Activated naive CD4-positive, alpha-beta T cell treated with anti-CD3 and anti-CD28 coated beads, Interleukin-2, amount 50 U/mL, for 72 hours (primary cell): ENCODE data around the gene CPTP. TPM values are rescaled to one million over a fixed set of nuclear protein-coding genes. Genes with fewer than 3 reads are reported as not detected.
A peak's percentile ranks its signal among the peaks of the same experiment; 100 is the strongest.
"Not testable (repeated sequence)": the region's sequence is repeated elsewhere in the genome, so short reads cannot be mapped to it uniquely, and the experiment has no call there.

Source experiments
- ATAC-seq, 2 donors: fragments of 150-1000 bp; cut with Tn5 transposase; 2 replicates each; pipeline ENCODE4 v1.10.0; 2021; ENCODE audit warnings: mild to moderate bottlenecking in 2 of 2, moderate library complexity in 2 of 2
- DNase-seq, 2 donors: peaks; one replicate each; pipeline ENCODE4 v3.0.0; 2021 to 2022; ENCODE audit warnings: low spot score in 2 of 2
- H3K27ac Mint-ChIP-seq, 2 donors: one replicate each; pipeline ENCODE4 v1.8.0; 2022; ENCODE audit warnings: mild to moderate bottlenecking in 2 of 2, mixed read lengths in 2 of 2
- H3K36me3 Mint-ChIP-seq, 2 donors: one replicate each; pipeline ENCODE4 v1.8.0; 2022; ENCODE audit warnings: mixed read lengths in 2 of 2
- H3K9me3 Mint-ChIP-seq, 2 donors: one replicate each; pipeline ENCODE4 v1.8.0; 2022; ENCODE audit warnings: mixed read lengths in 2 of 2
- total RNA-seq, 2 donors: library from RNA; stranded (reverse); gene quantifications; one replicate each; pipeline ENCODE4 v1.2.3, GENCODE V29; 2022

CPTP gene
- total RNA-seq, 2 donors from 2014 or later = 9.8 to 12.2 TPM

GRCh38 chr1:1358433-1359271 is 34.0 kb downstream of the CPTP start, which contains the start of gene MXRA8:
Gene MXRA8, minus strand, starts transcription at chr1:1358555. Its CDS starts 51 bp downstream, at chr1:1358504.
- no peaks in the 10 kb centered on the region for H3K9me3 Mint-ChIP-seq
- DNase-seq = no peak
- H3K36me3 Mint-ChIP-seq = no peaks in the 10 kb centered on the region
- peak in 1 of 2 donors; percentile 35 for ATAC-seq
- no peak within 1 kb of the TSS for H3K27ac Mint-ChIP-seq

GRCh38 chr1:1359308-1359663 is 34.7 kb downstream of the CPTP start:
- Mint-ChIP-seq H3K36me3 (no peaks in the 10 kb centered on the region), H3K27ac (no peak overlapping the region), H3K9me3 (no peaks in the 10 kb centered on the region)
- no peak for DNase-seq
- ATAC-seq = no peak

GRCh38 chr1:1359664-1360468 is 35.3 kb downstream of the CPTP start:
- H3K9me3 Mint-ChIP-seq = no peaks in the 10 kb centered on the region
- ATAC-seq = no peak
- H3K27ac Mint-ChIP-seq = no peak overlapping the region
- H3K36me3 Mint-ChIP-seq = no peaks in the 10 kb centered on the region
- no peak for DNase-seq

GRCh38 chr1:1360506-1361169 is 36.0 kb downstream of the CPTP start:
- ATAC-seq = no peak
- H3K36me3 Mint-ChIP-seq = no peaks in the 10 kb centered on the region
- H3K27ac Mint-ChIP-seq = no peak overlapping the region
- DNase-seq = no peak
- no peaks in the 10 kb centered on the region for H3K9me3 Mint-ChIP-seq

GRCh38 chr1:1361233-1361981 is 36.8 kb downstream of the CPTP start:
- DNase-seq = no peak
- Mint-ChIP-seq H3K36me3 (no peaks in the 10 kb centered on the region), H3K9me3 (no peaks in the 10 kb centered on the region), H3K27ac (no peak overlapping the region)
- no peak for ATAC-seq

- no peaks in the 10 kb centered on the region for H3K9me3 Mint-ChIP-seq
- ATAC-seq (no peak), DNase-seq (no peak)
- H3K36me3 Mint-ChIP-seq = no peaks in the 10 kb centered on the region
- H3K27ac Mint-ChIP-seq = no peak overlapping the region
Measured at GRCh38 chr1:1361982-1362423, 37.4 kb downstream of the CPTP start.

- no peak overlapping the region for H3K27ac Mint-ChIP-seq
- ATAC-seq (no peak), DNase-seq (no peak)
- H3K9me3 Mint-ChIP-seq = no peaks in the 10 kb centered on the region
- H3K36me3 Mint-ChIP-seq = no peaks in the 10 kb centered on the region
Measured at GRCh38 chr1:1364266-1364665, 39.7 kb downstream of the CPTP start.

GRCh38 chr1:1365875-1366698 is 41.5 kb downstream of the CPTP start:
- no peak overlapping the region for H3K27ac Mint-ChIP-seq
- no peak for DNase-seq
- no peaks in the 10 kb centered on the region for H3K36me3 Mint-ChIP-seq
- ATAC-seq = no peak
- no peaks in the 10 kb centered on the region for H3K9me3 Mint-ChIP-seq

- ATAC-seq (no peak), DNase-seq (no peak)
- H3K27ac Mint-ChIP-seq = no peak overlapping the region
Measured at GRCh38 chr1:1366699-1367066, 42.1 kb downstream of the CPTP start.

GRCh38 chr1:1367315-1367714 is 42.7 kb downstream of the CPTP start:
- Mint-ChIP-seq H3K9me3 (no peaks in the 10 kb centered on the region), H3K36me3 (no peaks in the 10 kb centered on the region), H3K27ac (no peak overlapping the region)
- DNase-seq (no peak), ATAC-seq (no peak)

More at GRCh38 chr1:1366699-1367066, 42.1 kb downstream of the CPTP start:
- Mint-ChIP-seq H3K36me3 (no peaks in the 10 kb centered on the region), H3K9me3 (no peaks in the 10 kb centered on the region)

GRCh38 chr1:1370094-1370493 is 45.5 kb downstream of the CPTP start:
- not testable (repeated sequence) for ATAC-seq, DNase-seq, H3K36me3 Mint-ChIP-seq, H3K9me3 Mint-ChIP-seq, H3K27ac Mint-ChIP-seq

GRCh38 chr1:1370771-1371300 is 46.2 kb downstream of the CPTP start:
- H3K36me3 Mint-ChIP-seq = peaks cover 0 to 12% of the 10 kb centered on the region in 2 donors
- DNase-seq (no peak), ATAC-seq (no peak)
- H3K9me3 Mint-ChIP-seq = no peaks in the 10 kb centered on the region
- peak overlapping the region; percentile 36 to 53 for H3K27ac Mint-ChIP-seq

- Mint-ChIP-seq H3K9me3 (no peaks in the 10 kb centered on the region), H3K36me3 (peaks cover 0 to 12% of the 10 kb centered on the region in 2 donors), H3K27ac (peak overlapping the region; percentile 36 to 53)
- ATAC-seq (peak in 1 of 2 donors; percentile 39), DNase-seq (peak in 1 of 2 donors; percentile 72)
Measured at GRCh38 chr1:1371364-1371745, 46.8 kb downstream of the CPTP start.

GRCh38 chr1:1371746-1372711 is 47.4 kb downstream of the CPTP start:
- Mint-ChIP-seq H3K36me3 (peaks cover 0 to 12% of the 10 kb centered on the region in 2 donors), H3K27ac (no peak overlapping the region), H3K9me3 (no peaks in the 10 kb centered on the region)
- ATAC-seq (peak; percentile 43 to 49), DNase-seq (peak; percentile 77 to 93)
